ENCODE measurements around the gene PCDH12.

Gene PCDH12

GRCh38 chr5:141966275-141966962 is 8.4 kb upstream of the PCDH12 start:
- DNase-seq: no peak

- DNase-seq: no peak
Measured at GRCh38 chr5:141965071-141965470, 7.1 kb upstream of the PCDH12 start.

- DNase-seq: no peak
Measured at GRCh38 chr5:141963701-141964100, 5.7 kb upstream of the PCDH12 start.

- no peak for DNase-seq
Measured at GRCh38 chr5:141961466-141961865, 3.5 kb upstream of the PCDH12 start.

DNA sequence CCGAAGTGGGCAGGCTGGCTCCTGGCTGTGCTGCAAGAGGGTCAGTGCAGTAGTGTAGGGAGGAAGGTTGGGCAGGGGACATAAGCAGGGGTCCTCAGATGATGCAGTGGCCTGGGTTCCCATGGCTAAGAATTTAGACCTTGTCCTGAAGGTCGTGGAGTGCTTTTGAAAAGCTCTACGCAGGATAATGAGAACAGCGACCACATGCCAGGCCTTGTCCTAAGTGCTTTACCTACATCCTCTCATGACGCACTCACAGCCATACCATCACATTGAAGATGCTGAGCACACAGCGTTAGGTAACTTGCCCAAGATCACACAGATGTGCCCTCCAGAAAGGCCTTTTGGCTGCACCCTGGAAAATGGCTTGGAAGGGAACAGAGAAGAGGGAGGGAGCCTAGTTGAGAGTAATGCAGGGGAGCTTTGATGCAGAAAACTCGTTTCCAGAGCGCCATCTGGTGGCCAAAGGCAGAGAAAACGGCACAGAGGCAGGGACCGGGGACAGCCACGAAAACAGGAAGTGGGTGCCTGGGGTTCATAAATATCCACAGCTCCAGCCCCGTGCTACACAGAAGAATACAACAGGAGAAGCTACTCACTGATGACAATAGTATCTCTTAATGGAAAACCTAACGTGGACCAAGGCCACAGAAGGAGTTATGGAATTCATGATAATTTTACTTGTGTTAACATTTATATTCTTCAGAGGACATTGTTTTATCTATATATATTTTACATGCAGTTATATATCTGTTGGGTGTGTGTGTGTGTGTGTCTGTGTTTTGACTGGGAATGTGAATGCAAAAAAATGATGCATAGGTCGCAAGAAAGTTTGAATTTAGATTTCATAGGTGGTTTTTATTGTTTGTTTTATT is 2.7 kb upstream of the PCDH12 start:
- DNase-seq: peak; percentile 86

DNA sequence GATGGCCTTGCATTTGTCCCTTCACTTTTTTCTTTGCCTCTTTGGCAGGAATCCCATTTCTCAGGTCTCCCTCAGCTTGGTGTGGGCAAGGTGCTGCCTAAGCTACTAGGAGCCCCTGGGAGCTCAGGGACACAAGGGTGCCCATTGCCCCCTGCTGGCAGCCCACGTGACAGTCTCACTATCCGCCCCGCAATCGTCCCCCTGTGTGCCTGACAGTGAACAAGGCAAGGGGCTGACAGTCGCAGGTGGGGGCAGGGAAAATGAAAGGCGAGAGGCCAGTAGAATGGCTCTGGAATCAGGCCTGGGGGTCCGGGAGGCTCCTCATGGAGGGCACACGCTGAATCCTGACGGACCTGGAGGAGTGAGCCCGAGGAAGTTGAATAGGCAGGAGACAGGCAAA is 2.0 kb upstream of the PCDH12 start:
- peak; percentile 30 for DNase-seq

GRCh38 chr5:141958546-141959172 is 657 bp upstream of the PCDH12 start:
- no peak for DNase-seq

DNA sequence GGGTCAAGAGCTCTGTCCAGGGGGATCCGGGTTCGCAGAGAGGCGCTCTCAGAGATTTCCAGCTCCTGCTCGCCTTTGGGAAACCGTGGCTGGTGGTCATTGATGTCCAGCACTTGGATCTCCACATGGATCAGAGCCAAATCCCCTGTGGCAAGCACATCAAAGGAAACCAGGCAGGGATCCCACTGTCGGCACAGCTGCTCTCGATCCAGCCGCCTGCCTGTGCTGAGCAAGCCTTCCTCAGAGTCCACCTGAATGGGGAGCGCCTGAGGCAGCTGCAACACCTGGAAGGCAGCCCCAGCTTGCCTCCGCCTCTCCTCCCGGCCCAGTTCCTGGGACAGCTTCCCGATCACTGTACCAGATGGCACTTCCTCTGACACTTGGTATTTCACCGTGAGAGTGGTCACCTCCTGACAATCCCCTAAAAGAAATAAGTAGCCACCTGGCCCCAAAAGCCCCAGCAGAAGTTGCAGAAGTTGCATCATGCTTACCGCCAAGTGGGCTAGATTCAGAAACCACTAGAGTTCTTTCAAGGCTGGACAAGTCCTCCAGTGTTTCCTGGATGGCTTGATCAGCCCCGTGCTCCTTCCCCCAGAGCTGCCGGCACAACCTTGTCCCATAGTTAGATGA is 520 bp downstream of the PCDH12 start:
- no peak for DNase-seq

- no peak for DNase-seq
Measured at GRCh38 chr5:141954194-141954593, 3.8 kb downstream of the PCDH12 start.

DNA sequence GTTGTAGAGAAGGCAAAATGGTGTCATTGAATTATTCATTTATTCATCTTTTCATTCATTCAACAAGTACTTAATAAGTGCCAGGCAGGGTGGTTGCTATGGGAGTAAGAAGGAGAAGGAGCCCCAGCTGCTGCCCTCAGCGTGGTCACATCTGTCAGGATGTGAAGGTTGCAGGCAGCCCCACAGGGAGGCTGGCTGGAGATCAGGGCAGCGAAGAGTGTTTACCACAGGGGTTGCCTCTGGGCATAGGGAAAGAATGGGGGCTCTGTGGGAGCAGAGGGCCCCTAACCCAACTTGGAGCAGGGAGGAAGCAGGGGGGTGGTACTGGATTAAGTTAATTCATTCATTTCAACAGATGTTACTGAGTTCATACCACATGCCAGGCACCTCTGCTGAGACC is 6.0 kb downstream of the PCDH12 start:
- DNase-seq: no peak

- peak; percentile 38 for DNase-seq
Measured at GRCh38 chr5:141951332-141951781, 6.6 kb downstream of the PCDH12 start.

DNA sequence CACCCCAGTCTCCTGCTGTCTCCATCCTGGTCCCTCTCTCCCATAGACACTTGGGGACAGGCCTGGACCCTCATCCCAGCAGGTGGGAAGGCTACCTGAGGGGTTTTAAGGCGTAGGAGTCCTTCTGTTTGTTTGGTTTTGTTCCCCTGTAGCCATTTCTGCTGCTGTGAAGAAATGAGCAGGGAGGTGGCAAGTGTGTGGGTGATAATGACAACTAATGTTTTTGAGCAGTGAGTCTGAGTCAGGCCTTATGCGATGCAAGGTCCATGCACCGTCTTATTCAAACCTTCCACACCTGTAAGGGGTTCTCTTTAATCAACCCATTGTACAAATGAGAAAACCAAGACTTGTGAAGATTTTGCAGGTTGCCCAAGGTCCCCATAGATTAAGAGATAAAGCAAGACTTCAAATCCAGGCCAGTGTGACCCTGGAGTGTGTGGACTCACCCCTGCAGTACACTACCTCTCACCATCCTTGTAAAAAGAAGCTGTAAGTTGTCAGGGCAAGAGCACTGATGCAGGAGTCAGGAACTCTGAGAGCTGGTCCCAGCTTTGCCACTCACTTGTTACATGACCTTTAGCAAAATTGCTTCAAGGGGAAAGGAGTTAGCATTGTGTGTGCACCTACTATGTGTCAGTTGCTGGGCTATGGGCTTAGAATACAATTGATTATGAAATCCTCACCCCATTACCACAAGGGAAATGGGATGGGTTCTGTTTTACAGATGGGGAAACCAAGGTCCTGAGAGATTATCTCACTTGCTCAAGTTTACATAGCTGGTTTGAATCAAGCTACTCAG is 7.6 kb downstream of the PCDH12 start:
- DNase-seq: no peak

- DNase-seq: no peak
Measured at GRCh38 chr5:141949511-141949910, 8.5 kb downstream of the PCDH12 start.

DNA sequence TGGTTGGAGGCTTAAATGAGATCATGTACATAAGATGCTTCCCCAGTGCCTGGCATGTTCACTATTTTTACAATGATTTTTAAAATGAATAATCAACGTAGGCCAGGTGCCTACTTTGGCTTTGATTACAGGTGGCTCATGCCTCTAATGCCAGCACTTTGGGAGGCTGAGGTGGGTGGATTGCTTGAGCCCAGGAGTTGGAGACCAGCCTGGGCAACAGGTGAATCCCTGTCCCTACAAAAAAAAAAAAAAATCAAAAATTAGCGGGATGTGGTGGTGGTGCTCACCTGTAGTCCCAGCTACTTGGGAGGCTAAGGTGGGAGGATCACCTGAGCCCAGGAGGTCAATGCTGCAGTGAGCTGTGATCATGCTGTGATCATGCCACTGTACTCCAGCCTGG is 9.2 kb downstream of the PCDH12 start:
- no peak for DNase-seq

DNA sequence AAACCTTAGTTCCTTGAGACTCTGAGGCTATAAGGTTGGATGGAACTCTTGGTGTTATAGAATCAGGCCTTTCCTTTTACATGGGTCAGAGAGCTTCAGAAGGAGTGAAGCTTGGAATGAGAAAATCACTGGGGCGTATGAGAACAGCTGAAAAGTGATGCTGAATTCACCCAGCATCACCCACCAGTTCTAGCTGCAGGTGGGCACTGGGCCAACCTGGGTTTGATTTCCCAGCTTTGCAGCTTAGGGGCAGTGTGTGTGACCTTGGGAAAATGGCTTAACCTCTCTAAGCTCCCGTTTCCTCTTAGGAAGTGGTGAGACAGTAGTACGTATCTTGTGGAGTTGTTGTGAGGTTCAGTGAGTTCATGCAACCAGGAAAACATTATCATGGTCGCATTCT is 10.7 kb downstream of the PCDH12 start:
- DNase-seq: no peak

DNA sequence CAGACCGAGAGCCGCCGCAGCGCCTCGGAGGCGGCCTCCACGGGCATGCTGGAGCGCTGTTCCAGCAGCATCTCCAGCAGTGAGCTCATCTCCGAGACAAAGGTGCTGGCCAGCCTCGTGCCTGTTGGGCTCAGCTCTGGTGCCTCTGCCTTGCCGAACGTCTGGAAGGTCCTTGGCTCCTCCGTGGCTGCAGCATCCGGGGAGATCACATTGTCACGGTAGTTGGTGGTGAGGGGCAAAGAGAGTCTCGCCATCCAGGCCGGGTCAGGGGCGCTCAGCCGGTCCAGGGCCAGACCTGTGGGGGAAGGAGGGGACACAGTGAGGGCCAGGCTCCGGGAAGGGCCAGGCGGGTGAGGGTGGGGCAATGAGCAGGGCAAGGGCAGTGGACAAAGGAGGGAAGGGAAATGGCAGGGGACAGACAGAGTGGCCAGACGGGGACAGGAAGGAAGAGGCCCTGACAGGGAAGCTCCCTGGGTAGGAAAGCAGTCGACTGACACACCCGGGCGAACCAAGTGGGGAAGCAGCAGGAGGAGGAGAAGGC is 12.4 kb downstream of the PCDH12 start:
- no peak for DNase-seq

- DNase-seq: no peak
Measured at GRCh38 chr5:141944076-141944475, 13.9 kb downstream of the PCDH12 start.

DNA sequence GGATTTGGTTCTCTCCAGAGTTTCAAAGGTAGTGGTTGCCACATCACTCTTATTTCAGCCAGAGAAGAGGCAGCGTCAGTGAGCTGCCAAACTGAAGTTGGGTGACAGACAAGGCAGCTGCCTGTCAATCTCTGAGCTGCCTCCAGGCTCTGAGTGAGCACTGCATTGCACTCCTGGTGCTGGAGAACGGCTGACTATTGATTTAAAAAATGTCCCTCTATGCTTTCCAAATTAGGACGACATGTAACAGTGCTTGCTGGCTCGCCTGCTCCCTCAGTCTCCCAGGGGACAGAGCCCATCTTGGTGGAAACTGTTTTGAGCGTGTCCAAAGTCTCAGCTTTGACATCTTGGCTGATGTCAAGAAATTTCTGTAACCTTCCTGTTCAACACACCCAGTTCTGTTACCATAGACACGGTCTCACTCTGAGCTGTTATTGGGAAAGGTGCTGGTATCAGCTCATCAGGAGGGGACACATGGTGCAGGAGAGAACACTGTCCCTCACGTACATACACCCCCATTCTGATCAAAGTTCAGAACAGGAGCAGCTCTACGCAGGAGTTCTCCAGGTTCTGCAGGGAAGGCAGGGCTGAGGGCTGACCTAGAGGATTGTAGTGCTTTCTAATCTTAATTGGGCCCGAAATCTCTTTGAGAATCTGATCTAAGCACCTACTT is 15.7 kb downstream of the PCDH12 start:
- no peak for DNase-seq

GRCh38 chr5:141941779-141942178 is 16.2 kb downstream of the PCDH12 start:
- DNase-seq: no peak

GRCh38 chr5:141941307-141941706 is 16.7 kb downstream of the PCDH12 start:
- no peak for DNase-seq

GRCh38 chr5:141940695-141941271 is 17.2 kb downstream of the PCDH12 start:
- DNase-seq: no peak
